Brain pericyte (primary cell): Measurements from ENCODE around the gene LITAFD.
"Not testable (repeated sequence)": the region's sequence is repeated elsewhere in the genome, so short reads cannot be mapped to it uniquely, and the experiment has no call there.

Experiments used
- DNase-seq: peaks from one replicate; pipeline ENCODE4 v3.0.0-alpha.2; 2012; ENCODE audit warnings: low read depth, low spot score

Gene LITAFD

DNA sequence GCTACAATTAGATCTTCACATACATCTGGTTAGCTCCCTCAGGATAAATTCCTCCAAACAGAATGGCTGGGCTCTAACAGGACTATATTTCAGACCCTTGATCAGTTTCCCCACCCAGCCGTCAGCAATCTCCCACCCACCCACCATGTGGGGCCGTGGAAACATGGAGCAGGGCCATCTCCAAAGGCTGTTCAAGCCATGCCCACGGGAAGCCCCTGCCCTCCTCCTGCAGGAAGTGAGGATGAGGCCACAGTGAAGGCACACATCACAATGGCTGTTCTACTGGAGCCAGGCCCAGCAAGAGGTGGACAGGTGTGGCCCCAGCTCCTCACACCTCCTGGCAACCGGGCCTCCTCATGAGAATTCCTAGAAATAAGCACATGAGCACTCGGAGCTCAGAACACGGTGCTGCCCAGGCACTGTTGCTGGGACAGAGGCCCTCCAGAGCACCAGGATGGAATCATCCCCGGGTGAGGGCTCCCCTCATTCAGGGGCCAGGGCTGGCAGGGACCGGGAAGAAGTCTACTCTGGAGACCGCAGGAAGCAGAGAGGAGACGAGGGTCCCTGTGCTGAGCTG lies at the start of gene LITAFD:
TSS of gene LITAFD (plus strand) at position 311 of the 577 bp plus-strand sequence. CDS start 2,005 bp downstream, outside the sequence.
- DNase-seq: no peak

DNA sequence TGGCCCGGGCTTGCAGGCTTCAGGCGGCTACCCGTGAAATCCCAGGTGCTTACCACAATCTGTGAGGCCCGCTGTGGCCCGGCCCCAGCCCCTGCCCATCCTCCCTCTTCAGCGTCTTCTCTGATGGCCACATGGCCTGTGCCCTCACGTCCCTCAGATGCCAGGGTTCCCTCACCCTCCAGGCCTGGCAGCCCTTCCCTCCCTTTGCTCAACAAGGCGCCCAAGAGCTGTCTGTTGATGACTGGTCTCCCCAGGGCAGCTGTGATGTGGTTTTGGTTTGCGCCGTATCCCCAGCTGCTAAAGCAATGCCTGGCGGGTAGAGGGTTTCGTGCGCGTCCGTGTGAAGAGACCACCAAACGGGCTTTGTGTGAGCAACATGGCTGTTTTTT lies 49.4 kb upstream of the LITAFD start:
- DNase-seq: no peak

DNA sequence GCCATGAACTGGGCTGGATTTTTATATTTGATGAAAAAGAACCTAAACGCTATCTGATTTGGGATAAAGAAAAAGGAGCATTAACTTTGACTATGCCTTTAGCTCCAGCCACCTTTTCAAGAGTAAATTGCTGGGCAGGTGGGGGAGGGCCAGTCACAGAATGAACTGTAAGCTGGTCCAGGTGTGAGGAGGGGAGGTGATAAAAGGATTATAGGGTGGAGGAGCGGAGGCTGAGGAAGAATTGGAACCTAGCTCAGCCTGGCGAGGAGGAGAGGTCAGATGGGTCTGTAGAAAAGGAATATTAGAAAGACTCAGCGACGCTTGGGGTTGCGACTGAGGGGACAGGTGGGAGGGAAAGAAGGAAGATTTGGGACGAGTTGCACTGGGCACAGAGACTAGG lies 45.4 kb upstream of the LITAFD start:
- DNase-seq: not testable (repeated sequence)

DNA sequence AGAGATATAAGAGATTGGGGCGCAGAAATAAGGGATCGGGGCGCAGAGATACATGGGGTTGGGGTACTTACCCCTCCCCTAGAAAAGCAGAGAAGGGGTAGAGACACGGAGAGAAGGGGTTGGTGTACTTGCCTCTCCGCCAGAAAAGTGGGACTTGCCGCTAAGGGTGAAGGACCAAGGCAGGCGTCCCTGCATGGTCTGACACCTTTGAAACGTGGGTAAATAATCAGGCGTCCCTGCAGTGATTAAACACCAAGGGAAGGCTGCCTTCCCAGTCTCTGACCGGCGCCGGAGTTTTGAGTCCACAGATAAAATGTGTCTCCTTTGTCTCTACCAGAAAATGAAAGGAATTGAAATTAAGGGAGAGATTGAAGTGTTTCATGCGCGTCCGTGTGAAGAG lies 44.6 kb upstream of the LITAFD start:
- DNase-seq: not testable (repeated sequence)

DNA sequence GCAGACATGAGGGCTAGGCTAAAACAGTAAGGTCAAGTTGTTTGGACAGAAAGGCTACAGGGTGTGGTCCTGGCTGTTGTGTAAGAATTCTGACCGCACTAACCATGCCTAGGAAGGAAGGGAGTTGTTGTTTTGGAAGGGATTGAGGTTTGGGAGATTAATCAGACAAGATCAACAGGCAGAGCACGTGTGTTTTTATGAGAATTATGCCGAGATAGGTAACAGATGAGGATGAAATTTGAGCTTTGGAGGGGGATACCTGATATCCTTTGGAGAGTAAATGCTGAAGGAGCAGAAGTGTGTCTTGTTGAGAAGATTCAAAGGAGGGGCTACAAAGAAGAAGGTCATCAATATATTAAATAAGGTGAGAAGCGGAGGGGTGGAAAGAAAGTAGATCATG lies 40.1 kb upstream of the LITAFD start:
- DNase-seq: not testable (repeated sequence)

DNA sequence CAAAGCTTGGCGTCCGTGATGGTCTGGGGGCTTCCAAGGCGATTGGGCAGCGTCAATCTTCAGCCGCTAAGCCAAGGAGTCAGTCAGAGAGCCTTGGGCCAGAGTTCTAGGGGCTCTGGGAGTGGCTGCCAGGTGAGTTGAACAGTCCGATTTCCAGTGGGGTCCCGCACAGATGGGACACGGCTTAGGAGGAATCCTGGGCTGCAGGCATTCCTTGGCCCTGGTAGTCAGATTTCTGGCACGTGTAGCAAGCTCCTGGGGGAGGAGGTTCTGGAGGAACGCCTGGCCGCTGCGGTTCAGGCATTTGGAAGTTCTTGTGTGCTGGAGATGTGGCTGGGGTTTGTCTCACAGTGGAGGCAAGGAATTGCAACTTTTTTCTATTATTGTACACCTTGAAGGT lies 38.9 kb upstream of the LITAFD start:
- DNase-seq: not testable (repeated sequence)

DNA sequence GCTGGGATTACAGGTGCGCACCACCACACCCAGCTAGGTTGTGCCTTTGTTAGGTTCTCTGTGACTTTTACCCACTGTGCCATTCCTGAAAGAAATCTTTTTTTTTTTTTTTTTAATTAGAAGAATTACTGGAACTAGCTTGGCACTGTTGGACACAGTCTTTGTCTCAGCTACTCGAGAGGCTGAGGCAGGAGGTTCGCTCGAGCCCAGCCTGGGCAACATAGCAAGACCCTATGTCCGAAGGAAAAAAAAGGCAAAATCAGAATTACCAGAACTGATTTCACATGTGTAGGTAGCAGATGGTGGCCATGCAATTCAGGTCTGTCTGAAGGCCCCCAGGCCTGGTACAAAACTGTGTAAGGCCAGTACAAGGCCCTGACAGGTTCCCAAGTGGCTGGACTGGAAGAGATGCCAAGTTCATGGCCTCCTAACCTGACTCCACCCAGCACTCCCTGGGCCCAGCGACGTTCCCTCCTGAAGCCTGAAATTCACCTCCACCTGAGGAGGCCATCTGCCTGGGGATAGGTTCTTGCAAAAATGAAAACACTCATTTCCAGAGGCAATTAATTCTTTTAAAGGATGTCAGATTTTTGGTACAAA lies 36.4 kb upstream of the LITAFD start:
- no peak for DNase-seq

DNA sequence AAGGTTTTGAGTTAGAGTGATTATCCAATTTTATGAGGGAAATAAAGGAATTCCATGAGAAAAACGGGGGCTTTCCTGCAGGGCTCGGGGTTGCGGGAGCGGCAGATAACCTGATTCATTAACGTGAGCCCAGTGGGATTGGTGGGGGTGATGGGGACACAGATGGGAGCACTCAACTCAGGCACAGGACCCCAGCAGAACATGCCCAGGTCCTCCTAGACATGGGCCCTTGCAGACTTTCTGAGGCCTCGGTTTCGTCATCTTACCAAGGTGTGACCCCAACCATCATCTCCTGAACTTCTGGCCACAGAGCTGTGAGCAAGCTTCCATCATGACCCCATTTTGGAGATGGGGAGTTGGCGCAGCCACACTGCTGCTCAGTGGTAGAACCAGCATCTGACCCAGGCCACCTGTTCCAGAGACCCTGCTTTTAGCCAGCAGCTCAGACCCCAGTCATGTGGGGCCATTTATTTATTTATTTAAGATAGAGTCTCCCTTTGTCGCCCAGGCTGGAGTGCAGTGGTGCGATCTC lies 35.7 kb upstream of the LITAFD start:
- DNase-seq: no peak

DNA sequence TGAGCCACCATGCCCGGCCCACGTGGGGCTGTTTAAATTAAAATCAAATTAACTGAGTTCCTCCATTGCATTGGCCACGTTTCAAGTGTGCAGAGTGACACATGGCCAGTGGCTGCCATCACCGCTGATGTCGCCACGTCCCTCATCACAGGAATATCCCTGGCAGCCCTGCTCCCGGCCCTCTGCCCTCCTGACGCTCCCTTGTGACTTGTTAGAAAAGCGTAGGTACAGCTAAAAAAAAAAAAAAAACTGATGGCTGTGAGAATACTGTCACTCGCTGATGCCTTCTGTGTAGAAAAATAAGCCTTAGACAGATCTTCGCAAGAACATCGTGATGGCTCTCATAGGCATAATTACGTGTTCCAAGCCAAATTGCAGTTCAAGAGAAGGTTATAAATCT lies 35.0 kb upstream of the LITAFD start:
- DNase-seq: no peak

DNA sequence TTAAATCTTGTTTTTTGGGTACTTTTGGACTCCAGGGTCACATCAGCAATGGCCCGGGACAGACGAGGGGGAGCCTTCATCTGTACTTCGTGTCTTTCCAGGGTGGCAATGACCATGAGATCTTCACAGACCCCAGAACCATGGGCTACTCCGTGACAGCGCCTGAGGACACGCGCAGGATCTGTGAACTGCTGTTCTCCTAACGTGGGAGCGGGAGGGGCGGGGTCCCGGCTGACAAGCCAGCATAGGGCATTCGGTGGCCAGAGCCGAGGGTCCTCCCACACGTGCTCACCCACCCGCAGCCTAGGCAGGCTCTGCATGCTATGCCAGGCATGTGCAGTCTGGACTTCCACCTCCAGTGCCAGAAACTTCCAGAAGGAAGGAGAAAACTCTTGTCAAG lies 34.5 kb upstream of the LITAFD start:
- DNase-seq: no peak

DNA sequence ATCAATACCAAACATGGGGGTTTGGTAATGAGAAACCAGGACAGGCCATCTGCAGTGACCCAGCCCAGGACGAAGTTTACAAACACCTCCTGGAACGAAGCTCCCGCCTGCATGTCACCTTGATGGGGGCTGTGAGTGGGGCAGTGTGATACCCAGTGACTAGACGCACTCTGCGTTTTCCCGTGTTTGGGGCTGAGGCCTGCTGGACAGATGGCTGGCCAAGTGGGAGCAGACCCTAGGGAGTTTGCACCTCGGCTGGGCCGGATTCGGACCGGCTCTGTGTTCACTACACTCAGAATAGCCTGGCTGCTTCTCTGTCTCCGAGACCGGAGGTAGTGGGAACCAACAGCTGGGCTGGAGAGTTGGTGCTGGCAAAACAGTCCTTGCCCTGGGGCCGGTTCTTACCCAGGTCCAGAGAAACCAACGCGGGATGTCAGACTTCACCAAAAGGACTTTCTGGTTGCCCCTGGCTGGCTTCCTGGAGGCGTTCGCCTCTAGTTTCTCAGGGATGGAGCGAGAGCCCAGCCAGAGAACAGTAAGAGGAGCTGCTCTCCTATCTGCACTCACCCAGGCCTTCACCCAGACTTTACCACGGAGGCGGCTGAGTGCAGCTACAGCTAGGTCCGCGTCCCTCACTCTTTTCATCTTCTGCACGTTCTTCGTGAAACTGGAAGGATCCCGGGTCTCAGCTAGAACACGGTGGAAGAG lies 33.8 kb upstream of the LITAFD start:
- DNase-seq: no peak

DNA sequence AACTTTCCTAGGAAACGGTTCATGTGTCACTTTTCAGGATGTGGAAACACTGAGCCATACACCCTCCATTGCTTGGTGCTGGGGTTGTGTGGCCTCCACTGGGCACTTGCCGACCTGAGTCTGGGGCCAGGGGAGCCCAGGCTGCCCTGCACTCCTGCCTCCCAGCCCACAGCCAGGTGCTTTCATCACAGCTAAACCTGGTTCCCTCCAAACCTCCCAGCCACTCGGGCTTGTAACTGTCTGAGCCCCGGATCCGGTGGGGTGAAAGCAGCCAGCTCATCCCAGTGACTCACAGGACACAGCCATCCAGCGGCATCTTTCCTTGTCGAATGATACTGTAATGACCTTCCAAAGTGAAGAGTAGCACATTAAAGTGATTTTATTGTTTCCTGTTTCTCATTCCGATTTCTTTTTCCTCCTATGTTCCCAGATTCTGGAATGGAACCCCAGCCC lies 33.2 kb upstream of the LITAFD start:
- DNase-seq: no peak

DNA sequence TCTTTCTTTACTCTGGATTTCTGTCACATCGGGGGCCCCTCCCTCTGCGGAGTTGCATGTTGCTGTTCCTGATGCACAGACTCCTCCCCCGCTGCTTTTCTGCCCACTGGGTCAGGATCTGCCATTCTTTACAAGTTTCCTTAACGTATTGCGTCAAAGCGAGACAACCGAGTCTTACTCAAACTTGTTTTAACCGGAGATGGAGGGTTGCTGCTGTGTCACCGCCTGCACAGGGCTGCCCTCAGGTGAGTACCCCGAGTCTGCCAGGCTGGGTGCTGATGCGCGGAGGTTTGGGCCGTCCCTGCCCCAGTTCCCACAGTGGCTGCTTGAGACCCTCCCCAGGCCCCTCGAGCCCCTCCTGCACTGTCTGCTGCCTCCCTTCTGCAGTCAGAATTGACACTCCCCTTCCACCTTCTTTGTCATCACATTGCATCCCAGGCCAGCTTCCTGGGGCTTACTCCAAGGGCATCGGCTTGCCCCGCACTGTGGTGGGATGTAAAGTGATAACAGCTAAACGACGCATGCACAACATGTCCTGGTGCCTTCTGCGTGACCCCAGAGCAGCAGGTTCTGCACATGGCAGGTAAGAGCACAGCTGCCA lies 32.6 kb upstream of the LITAFD start:
- DNase-seq: no peak

DNA sequence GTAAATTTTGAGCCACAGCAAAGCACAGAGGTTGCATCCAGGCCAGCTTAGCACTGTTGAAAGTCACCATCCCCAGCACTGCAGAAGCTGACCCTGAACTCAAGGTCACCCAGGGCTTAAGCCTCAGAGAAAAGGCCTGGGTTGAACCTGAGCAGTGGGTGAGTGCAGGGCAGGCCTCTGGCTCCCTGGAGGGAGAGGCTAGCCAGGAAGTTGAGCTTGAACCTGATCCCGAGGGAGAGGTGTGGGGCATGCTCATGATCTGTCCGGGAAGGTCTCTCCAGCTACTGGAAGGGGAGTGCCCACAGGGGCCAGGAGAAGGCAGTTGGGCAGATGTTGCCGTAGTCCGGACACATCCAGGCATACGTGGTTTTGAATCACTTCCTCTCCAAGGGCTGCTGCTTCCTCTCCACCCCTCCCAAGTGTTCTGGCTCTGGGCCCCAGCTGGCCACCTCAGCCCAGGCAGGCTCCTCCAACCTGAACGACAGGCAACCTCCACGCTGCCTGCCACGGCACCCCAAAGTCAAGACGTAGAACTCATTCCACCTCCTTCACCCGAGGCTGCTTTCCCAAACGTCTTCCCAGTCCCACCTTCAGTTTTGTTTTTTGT lies 31.8 kb upstream of the LITAFD start:
- no peak for DNase-seq

DNA sequence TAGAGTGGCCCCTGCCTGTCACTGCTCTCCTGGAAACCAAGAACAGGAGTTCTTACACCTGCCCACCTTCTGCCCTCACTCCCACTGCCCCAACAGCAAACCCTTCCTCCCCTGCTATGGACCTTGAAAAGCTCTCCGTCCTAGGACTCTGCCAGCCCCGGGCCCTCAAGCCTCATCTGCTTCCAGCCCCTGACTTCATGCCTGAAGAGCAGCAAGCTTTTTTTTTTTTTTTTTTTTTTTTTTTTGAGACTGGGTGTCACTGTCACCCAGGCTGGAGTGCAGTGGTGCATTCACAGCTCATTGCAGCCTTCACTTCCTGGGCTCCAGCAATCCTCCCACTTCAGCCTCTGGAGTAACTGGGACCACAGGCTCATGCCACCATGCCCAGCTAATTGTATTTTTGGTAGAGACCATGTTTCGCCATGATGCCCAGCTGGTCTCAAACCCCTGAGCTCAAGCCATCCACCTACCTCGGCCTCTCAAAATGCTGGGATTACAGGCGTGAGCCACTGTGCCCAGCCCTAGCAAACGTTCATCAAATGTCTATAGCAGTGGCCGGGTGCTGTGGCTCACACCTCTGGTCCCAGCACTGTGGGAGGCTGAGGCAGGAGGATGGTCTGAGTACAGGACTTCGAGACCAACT lies 30.3 kb upstream of the LITAFD start:
- no peak for DNase-seq

DNA sequence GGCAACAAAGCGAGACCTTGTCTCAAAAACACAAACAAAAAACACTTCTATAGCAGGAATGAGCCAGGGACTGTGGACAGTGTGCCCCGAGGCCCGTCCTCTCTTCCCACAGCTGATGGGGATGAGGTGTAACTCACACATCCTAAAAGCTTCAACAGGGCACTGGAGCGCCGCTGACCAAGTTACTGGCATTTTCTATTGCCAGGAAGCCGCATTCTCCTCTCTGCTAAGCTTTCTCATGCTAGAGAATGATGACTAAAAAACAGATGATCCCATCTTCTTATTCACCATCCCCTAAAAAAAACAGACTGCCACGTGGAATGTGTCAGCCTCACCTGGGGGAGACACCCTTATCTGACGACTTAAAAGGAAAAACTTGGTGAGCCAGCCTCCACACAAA lies 29.6 kb upstream of the LITAFD start:
- no peak for DNase-seq

DNA sequence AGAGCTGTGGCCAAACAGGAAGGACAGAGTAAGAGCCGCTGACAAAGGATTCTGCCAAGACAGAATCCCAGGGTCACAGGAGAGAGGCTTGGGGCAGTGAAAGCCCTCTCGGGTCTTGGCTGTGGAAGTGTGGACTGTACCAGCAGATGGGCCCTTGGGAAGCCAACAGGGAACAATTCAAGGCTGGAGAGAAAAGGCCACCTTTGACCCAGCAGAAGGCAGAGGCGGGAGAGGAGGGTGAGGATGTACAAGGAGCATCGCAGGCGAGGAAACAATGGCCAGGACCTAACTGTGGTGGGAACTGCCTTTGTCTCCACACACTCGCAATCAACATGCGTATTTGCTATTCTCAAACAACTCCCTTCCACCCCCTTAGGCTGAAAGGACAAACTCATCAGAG lies 29.0 kb upstream of the LITAFD start:
- no peak for DNase-seq

DNA sequence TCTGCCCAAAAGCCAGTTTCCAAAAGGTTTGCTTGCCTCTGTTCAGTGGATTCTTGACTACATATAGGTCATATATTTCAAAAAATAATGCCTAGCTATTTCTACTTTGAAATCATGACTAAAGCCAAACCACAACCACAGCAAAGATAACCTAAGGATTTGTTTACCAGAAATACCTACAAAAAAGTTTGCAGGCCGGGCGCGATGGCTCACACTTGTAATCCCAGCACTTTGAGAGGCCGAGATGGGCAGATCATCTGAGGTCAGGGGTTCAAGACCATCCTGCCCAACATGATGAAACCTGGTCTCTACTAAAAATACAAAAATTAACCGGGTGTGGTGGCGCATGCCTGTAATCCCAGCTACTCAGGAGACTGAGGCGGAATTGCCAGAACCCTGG lies 28.5 kb upstream of the LITAFD start:
- no peak for DNase-seq

DNA sequence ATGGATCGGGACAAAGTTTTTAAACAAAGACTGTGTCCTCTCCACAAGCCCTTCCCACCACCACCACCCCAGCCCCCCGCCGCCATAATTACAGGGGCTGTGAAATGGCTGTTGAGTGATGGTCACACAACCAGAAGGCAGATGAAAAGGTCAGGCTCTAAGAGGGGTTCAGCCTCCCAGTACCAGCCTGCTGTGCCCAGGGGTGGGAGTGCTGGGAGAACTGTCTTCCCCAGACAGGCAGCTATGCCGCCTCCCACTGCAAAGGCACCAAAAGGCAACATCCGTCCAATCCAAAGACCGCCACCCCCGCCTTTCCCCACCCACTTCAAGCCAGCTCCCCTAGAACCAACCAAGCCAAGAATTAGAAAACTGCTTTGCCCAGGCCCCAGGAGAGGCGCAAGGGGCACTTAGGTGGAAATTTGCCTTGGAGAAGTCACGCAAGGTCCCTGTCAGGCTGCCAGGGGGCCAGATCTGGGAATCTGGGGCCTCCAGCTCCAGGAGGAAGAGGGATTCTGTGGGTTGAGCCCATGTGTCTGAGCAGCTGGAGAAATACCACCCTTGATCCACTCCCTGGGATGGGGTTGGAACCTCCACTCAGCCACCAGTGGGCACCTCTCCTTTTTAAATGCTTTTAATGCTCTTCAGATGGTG lies 27.7 kb upstream of the LITAFD start:
- no peak for DNase-seq

DNA sequence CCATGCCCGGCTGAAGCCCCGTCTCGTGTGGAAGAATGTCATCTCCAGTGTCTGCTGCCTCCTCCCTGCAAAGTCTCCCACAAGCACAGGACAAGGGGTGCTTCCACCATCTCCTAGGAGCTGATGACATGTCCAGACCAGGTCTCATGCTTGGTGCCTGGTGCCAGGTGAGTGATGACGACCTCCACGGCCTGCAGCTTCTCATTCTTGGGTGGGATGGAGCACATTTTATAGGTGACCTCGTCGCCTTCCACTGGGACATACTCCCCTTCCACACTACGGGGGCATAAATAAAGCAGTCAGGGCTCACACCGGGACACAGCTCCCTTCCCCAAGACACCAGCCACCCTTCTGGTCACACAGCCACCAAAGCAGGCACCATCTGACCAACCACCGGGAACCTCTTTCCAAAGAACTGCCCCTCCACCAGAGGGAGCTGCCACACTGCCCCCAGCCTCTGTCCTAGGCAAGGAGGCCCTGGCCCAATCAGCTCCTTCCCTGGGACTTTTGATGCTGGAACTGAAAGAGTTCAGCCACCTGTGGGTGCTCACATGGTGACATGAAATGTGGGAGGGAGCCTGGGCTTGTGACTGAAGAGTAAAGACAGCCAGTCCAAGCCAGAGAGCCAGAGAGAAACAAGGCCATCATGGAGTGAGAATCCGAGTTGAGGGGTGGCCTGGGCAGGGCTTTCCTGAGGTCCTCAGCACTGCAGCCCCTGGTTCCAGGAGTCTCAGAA lies 26.9 kb upstream of the LITAFD start:
- no peak for DNase-seq
